Fibroblast of lung (primary cell): Measurements from ENCODE around the gene TBL2.

Experiments
- EZH2 ChIP-seq: IDR thresholded peaks from 2 replicates; pipeline ENCODE4 v1.5.1; 2012; ENCODE audit warnings: low read length, control low read depth, mild to moderate bottlenecking; ENCODE audit errors: missing control alignments
- TF ChIP-seq, protein P1 (sequence below), 2 donors: IDR thresholded peaks in 1 of 2; conservative IDR thresholded peaks in 1 of 2; 1 replicate in 1 of 2; 2 replicates in 1 of 2; pipeline ENCODE4 v1.5.1; 2011 to 2012; ENCODE audit warnings: low read length in 2 of 2, control low read depth in 1 of 2, inconsistent platforms in 1 of 2, low read depth in 1 of 2, mild to moderate bottlenecking in 1 of 2

DNA sequence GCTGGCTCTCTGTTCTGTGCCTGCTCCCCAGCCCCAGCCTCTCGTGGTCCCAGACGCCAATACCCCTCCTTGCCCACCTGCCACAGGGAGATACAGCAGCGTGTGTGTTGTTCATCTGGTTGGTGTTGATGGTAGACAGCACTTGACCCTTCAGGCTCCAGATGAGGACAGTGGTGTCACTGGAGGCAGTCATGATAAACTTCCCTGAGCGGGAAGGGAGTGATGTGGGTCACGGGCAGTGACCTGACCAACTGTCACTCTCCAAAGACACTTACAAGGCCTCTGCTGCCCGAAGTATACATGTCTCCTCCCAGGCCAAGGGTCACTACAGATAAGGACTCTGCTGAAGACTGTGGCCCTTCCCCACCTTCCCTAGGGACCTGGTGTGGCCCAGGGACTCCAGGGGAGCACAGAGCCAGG lies 5.6 kb downstream of the TBL2 start:
- TF ChIP-seq, protein P1, sequence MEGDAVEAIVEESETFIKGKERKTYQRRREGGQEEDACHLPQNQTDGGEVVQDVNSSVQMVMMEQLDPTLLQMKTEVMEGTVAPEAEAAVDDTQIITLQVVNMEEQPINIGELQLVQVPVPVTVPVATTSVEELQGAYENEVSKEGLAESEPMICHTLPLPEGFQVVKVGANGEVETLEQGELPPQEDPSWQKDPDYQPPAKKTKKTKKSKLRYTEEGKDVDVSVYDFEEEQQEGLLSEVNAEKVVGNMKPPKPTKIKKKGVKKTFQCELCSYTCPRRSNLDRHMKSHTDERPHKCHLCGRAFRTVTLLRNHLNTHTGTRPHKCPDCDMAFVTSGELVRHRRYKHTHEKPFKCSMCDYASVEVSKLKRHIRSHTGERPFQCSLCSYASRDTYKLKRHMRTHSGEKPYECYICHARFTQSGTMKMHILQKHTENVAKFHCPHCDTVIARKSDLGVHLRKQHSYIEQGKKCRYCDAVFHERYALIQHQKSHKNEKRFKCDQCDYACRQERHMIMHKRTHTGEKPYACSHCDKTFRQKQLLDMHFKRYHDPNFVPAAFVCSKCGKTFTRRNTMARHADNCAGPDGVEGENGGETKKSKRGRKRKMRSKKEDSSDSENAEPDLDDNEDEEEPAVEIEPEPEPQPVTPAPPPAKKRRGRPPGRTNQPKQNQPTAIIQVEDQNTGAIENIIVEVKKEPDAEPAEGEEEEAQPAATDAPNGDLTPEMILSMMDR (conservative IDR thresholded peaks at IDR 0.05 in 1 of 2, IDR thresholded peaks at IDR 0.05 in 1 of 2; ENCODE audit: low read depth in 1 of 2, low read length in 2 of 2), result no peak
- no peak for TF ChIP-seq EZH2
